ENCODE results near the gene CILP2. TPM values are rescaled to one million over a fixed set of nuclear protein-coding genes. Genes with fewer than 3 reads are reported as not detected.

CILP2 gene
- total and polyA plus RNA-seq, 9 of the 15 experiments (the other 6 are each of a cell fraction or from before 2014, with no cell fraction given), result 0.04 to 0.35 (median 0.05) TPM; not detected in 2

- Histone ChIP-seq H4K20me1 (replicated peaks; ENCODE audit: control insufficient read depth, insufficient read depth, low read length) (peaks cover 28% of the 10 kb centered on the region), H3K9ac (ENCODE audit: insufficient read depth in 1 of 2, low read depth in 2 of 2, low read length in 2 of 2) (peak overlapping the region; percentile 66 to 83), H3K4me2 (ENCODE audit: insufficient read depth, low read length) (peak overlapping the region; percentile 53; the same call in 1 of the 2 replicates), H3K36me3 (ENCODE audit: control insufficient read depth, insufficient read depth, low read length) (peaks cover 75% of the 10 kb centered on the region), H3K9me3 (replicated peaks; ENCODE audit: control insufficient read depth, insufficient read depth, low read depth, low read length) (no peaks in the 10 kb centered on the region), H2AFZ (ENCODE audit: low read depth, low read length) (no peak overlapping the region), H3K4me3 (no peak overlapping the region), H3K9me1 (ENCODE audit: control insufficient read depth, insufficient read depth, low read length) (peaks cover 4% of the 10 kb centered on the region), H3K27ac (ENCODE audit: extremely low read depth, low read depth, low read length) (peak overlapping the region; percentile 90), H3K79me2 (ENCODE audit: control insufficient read depth, insufficient read depth, low read length) (peaks cover 85% of the 10 kb centered on the region), H3K27me3 (ENCODE audit: control insufficient read depth in 2 of 2, insufficient read depth in 2 of 2, low read length in 2 of 2) (no peaks in the 10 kb centered on the region), H3K4me1 (replicated peaks in 1 of 2; ENCODE audit: control insufficient read depth in 2 of 2, insufficient read depth in 2 of 2, low read length in 2 of 2) (peaks cover 38 to 57% of the 10 kb centered on the region in 2 experiments)
- WGBS (ENCODE audit: insufficient coverage, low coverage, missing lambda C conversion rate), result 64% methylated on average over 9 of the region's 9 CpGs
- FAIRE-seq, result no peak
- no peak for DNase-seq (ENCODE audit: extremely low read depth in 1 of 4, low spot score in 3 of 4)
- CTCF ChIA-PET (ENCODE audit: low intra/inter-chr PET ratio), result interaction anchor here (0.6 to 2.7 kb wide), 7 partner anchors 88 to 344 kb away, joined by 3 to 18 read pairs (median 4); no protein-coding TSS in a partner anchor
- TF ChIP-seq FOXK1 (CRISPR knock-in tag; IDR thresholded peaks at IDR 0.05; ENCODE audit: borderline replicate concordance), result 0 out of 2 replicates have a peak, but pooled peaks have one; percentile 45
- TF ChIP-seq TOE1 (IDR thresholded peaks at IDR 0.05; ENCODE audit: borderline replicate concordance), result no peak
- 0 out of 2 replicates have a peak, but pooled peaks have one; percentile 13 for TF ChIP-seq TOE1 (CRISPR knock-in tag; IDR thresholded peaks at IDR 0.05; ENCODE audit: borderline replicate concordance, low read depth)
- TF ChIP-seq ZFPM2 (CRISPR knock-in tag; IDR thresholded peaks at IDR 0.05), result no peak
- TF ChIP-seq CBFB (CRISPR knock-in tag; IDR thresholded peaks at IDR 0.05), result 0 out of 2 replicates have a peak, but pooled peaks have one; percentile 67
- peak; percentile 63; the same call in 1 of the 2 replicates for TF ChIP-seq ATF6 (CRISPR knock-in tag; IDR thresholded peaks at IDR 0.05)
- TF ChIP-seq MED1 (CRISPR knock-in tag; IDR thresholded peaks at IDR 0.05; ENCODE audit: borderline replicate concordance), result no peak
- 0 out of 2 replicates have a peak, but pooled peaks have one; percentile 45 for TF ChIP-seq MBD1 (CRISPR knock-in tag; IDR thresholded peaks at IDR 0.05)
- TF ChIP-seq ZNF583 (CRISPR knock-in tag; IDR thresholded peaks at IDR 0.05), result no peak
- peak; percentile 9 for ATAC-seq
- POLR2A ChIA-PET, result interaction anchor here (0.6 to 2.3 kb wide), 4 partner anchors 110 to 157 kb away, joined by 3 to 11 read pairs (median 4); no protein-coding TSS in a partner anchor
- in situ Hi-C loops (cut with MboI) (loop anchor here (5.0 kb wide), 1 partner anchor 123 kb away; no protein-coding TSS in a partner anchor), intact Hi-C loops (cut with micrococcal nuclease) (loop anchor here (1.0 to 5.0 kb wide), 4 partner anchors 45 to 124 kb away; partner anchors contain the start of gene GATAD2A)
- no TSS peak for BruUV-seq (replicated peaks)
Observed at GRCh38 chr19:19489804-19490204, 48.3 kb upstream of the CILP2 start.

Data from K562 (cell line).